Stromal cell of bone marrow (primary cell): ENCODE measurements around the gene NUDCD3.

Experiments used
- DNase-seq: peaks from one replicate; pipeline ENCODE4 v3.0.0-alpha.2; 2012; ENCODE audit warnings: low read depth

Gene NUDCD3

GRCh38 chr7:44382459-44383265, 107.8 kb downstream of the NUDCD3 start:
- no peak for DNase-seq

GRCh38 chr7:44381494-44382220, 108.8 kb downstream of the NUDCD3 start:
- no peak for DNase-seq

GRCh38 chr7:44380831-44381493, 109.5 kb downstream of the NUDCD3 start:
- no peak for DNase-seq

GRCh38 chr7:44380189-44380830, 110.1 kb downstream of the NUDCD3 start:
- no peak for DNase-seq

DNA sequence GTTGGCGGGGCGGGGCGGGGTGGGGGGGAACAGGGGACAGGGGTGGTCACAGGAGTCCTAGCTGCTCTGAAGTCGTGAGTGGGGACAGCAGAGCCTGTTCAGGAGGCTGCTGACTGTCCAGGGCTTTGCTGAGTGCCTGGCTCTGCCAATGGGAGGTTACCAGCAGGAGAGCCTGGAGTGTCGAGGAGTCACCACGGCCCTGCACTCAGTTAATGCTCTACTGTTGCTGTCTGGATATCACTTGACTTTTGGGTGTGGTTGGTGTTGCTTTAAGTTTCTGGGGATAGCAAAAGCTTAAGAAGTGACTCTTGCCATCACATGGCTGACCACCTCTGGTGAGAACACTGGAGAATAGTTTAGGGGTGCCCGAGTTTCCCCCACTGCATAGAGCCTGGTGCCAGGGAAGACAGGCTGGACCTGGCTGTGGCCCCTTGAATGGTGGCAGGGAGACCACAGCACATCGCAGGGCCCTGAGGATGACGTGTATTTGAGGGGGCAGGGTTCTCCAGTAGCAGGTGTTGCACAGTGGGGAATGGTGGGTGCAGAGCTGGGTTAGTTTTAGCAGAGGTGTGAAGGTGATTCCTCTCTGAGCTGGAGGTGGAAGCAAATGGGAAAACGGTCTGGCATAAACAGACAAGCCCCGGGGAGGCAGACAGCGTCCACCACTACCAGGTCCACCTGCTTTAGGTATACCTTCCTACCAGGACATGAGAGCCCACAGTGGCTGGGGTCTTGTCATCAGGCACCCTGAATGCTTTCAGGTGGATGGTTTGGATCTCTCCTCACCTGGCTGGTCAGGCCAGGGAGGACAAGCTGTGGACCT, 110.9 kb downstream of the NUDCD3 start:
- DNase-seq: no peak

DNA sequence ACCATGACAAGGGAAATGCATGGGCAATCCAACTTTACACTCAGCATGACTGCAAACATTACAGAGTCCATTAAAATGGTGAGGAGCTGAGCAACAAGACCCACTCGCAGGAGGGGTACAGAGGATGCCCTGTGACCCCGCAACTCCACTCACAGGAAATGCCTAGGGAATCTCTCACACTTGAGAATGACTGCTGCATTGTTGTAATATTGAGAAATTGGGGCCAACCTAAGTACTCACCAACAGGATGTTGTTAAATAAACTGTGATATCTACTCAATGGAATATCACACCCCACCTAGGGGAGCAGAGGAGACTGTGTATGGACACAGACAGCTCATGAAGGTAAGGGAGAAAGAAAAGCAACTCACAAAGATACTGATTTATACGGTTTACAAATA, 111.7 kb downstream of the NUDCD3 start:
- DNase-seq: peak; percentile 14

DNA sequence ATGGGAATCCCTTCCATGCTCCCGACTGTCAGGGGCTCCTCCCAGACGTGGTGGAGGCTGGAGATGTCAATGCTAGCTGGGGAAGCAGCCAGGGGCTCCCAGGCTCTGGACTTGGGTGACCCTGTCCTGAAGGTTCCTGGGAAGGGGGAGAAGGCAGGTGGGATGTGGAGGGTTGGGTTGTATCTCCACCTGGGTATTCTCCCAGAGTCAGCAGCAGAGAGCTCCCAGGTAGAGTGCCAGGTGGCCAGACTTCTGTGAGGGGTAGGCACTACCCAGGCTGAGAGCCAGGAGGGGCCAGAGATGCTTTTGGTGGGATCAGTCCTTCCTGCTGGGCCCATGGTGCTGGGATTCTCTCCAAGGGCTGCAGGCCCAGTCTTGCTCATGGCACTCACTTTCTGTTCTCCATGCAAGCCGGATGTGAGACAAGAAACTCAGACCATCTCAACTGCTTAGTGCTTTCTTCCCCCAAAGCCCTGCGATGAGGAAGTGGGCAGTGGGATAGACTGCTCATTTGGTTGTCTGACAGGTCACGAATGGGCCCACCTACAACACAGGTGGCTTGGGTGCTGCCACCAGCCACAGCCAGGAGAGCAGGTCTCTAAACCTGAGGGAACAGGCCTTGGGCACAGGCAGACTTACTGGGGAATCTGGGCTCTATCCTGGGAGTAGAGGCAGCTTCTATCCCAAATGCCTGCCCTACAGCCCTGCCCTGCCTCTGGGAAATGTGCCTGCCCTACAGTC, 112.6 kb downstream of the NUDCD3 start:
- DNase-seq: no peak

GRCh38 chr7:44377134-44377463, 113.4 kb downstream of the NUDCD3 start:
- DNase-seq: no peak

DNA sequence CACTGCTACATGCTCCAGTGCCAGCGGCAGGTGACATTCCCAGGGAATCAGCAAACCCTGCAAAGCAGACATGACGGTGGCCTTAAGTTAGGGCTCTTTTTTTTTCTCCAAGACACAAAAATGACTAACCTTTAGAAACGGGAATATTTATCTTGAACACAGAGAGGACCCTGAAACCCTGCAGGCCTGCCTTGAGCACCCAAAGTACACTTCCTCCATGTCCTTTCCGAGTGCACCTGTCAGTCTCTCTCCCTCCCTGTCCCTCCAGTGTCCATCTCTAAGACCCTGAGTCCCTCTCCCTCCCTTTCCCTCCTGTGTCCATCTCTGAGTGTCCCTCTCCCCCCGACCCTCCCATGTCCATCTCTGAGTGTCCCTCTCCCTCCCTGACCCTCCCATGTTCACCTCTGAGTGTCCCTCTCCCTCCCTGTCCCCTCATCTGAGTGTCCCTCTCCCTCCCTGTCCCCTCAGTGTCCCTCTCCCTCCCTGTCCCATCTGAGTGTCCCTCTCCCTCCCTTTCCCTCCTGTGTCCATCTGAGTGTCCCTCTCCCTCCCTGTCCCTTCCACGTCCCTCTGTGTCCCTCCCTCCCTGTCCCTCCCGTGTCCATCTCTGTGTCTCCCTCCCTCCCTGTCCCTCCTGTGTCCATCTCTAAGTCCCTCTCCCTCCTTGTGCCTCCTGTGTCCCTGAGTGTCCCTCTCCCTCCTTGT, 113.9 kb downstream of the NUDCD3 start:
- no peak for DNase-seq

- DNase-seq: no peak
Measured at GRCh38 chr7:44375926-44376342, 114.5 kb downstream of the NUDCD3 start.

DNA sequence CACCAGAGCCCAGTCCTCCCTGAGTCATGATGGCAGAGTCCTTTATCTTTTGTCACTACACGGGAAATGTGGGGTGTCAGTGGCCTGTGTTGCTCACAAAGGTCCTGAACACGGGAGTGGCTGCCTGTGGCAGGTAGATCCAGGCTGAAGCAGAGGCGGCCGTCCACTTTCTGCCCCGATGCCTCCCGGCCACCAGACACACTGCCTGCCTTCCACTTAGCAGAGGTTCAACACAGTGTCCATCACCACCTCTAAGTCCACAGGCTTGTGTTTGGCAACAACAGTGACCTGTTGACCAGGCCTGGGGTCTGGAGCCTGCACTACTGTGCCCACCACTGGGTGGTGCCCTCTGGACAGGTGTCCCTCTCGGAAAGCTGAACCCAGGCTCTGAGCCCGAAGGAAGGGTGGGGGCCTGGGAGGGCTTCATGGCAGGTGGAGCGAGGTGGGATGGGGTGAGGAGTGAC, 115.2 kb downstream of the NUDCD3 start:
- no peak for DNase-seq

- DNase-seq: no peak
Measured at GRCh38 chr7:44374007-44374763, 116.3 kb downstream of the NUDCD3 start.

DNA sequence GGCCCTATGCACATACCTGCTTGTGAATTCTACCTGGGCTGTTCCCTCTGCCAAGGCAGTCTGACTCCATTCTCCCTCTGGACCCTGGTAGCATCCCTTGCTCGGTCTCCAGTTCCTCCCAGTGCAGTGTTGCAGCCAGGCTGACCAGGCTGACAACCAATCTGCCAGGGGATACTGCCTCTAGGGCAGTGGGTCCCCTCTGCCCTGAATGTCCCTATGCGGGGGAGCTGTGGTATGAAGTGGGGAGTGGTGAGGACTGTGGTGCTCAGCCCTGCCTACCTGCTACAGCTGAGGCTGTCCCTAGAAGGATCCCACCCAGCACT, 117.1 kb downstream of the NUDCD3 start:
- DNase-seq: no peak

DNA sequence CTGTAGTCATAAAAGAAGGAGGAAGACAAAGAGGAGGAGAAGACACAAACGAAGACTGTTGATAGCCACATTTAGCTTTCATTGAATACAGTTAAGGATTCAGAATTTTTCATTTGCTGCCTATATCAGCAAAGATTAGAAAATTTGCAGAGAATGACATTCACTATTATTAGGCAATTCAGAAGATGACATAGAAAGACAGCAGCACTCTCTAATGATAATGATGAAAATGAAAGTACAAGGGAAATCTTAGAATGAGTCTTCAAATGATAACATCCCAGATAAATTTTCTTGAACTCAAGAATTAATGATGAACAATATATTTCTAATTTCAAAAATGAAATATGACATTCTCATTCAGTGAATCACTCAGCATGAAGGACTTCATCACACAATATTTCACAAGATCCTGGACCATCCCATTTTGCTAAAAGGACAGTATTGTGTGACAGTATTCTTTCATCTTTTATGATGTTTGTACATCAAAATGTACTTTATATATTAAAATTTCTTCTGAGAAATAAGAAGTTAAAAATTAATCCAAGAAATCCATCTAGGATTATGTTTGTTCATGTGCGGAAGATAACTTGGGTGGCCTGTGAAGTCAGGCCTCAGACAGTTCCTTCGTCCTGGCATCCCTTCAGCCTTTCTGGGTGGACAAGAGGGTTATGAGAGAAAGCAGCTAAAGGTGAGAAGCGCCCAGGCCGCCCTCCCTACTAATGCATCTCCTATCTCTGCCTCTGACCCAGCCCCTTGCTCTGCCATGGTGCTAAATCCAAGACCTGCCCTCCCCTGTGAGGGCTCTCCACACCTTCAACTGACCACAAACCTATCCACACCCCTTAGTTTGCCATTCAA, 117.7 kb downstream of the NUDCD3 start:
- DNase-seq: no peak

GRCh38 chr7:44368885-44369284, 121.6 kb downstream of the NUDCD3 start:
- DNase-seq: no peak

DNA sequence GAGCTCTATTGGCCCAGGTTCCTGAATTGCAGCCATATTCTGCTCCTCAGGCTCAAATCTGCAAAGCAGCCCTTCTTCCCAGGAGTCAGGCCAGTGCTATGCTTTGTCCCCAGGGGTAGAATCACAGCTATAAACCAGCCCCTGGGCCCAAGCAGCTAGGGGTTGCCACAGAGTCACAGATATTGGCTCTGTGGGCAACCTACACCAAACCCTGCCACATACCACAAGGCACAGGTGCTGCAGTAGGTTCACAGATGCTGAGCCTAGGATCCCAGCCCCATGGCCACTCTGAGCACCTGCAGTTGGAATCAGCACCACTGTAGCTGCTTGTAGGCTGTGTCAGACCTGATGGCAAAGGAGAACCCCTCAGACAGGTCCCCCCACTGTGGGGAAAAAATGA, 122.0 kb downstream of the NUDCD3 start:
- no peak for DNase-seq

- DNase-seq: no peak
Measured at GRCh38 chr7:44367475-44368043, 122.9 kb downstream of the NUDCD3 start.

DNA sequence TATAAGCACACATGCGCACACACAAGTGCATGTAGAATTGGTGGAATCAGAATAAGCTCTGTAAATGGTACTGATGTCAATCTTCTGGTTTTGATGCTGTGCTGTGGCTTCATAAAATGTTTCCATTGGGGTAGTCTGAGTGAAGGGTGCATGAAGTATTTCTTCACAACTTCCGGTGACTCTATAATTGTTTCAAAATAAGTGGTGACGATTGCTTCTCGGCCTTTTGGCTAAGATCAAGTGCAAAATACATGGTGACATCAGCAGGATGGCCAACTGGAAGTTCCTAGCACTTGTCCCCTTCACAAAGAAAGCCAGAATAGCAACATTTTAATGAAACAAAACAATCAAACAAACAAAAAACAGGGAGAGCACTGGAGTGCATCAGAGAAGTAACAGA, 123.5 kb downstream of the NUDCD3 start:
- no peak for DNase-seq
